ENCODE data around the gene NHLRC4.

NHLRC4 gene

GRCh38 chr16:568401-569258 lies 1.8 kb downstream of the NHLRC4 start:
- no peak for DNase-seq

DNA sequence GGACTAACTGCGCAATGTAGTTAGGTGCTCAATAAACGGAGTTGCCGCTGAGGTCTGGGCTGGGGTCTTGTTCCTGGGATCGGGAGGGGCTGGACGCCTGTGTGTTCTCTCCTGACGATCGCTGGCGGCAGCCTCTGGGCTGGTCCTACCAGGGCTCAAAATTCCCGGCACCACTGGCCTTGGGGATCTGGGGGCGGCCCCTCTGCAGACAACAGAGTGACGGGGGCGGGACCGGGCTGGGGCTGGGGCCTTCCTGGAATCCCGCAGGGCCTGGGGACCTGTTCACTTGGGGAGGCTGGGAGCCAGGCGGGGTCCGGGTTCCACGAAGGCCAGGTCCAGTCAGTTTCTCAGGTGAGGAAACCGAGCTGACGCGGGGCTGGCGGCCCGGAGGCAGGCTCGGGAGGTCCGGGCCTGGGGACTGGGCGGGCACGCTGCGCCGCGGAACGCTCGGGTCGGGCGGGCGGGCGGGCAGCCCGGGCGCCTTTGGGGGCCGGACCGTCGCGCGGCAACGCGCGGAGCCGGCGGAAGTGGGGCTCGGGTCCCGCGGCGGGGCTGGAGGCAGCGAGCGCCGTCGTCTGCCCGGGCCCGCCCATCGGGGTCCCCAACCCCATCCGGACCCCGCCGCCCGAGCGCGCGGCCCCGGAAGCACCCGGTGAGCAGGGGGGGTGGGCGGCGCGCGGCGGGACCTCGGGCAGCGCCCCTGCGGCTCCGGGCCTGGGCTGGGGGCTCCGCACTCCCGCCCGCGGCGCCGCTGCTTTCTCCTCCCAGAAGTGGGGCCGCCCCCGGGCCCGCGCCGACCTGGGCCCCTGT lies 2.8 kb downstream of the NHLRC4 start, which contains the start of gene PIGQ:
PIGQ (plus strand) TSS at position 524 of the 810 bp plus-strand sequence. CDS start 4,107 bp downstream, outside the sequence.
- DNase-seq, result peak; percentile 73

DNA sequence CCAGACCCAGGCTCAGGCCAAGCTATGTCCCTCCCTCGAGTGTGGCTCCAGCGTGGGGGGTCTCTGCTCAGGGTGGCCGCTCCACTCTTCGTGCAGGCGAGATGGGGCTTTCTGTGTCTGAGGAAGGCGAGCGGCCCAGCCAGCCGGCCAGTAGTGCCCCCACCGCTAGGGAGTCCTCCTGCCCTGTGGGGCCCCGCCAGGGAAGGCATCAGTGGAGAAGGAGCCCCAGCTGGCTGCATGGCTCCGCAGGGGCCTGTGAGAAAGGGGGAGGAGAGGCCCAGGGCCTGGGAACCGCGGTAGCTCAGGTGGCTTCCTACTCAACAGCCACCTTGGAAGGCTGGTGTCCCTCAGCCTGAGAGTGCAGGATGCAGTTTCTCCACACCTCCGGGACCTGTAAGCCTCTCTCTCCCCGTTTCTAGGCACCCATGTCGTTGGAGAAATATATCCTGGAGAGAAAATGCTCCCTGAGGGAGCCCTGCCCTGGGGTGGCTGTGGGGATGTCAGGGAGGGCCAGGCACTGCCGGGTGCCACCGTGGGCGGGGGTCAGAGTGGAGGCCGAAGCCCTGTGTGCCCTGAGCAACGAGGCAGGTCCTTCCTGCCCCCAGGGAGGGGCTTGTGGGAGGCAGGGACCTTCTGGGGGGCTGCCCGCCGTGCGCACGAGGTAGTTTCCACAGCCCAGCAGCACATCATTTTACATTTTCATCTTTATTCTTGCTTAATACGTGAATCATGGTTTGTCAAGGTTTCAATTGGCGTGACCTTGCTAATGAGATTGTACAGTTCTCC lies 6.3 kb downstream of the NHLRC4 start:
- no peak for DNase-seq

GRCh38 chr16:574021-574760 lies 7.4 kb downstream of the NHLRC4 start:
- no peak for DNase-seq

GRCh38 chr16:575354-576196 lies 8.8 kb downstream of the NHLRC4 start:
- DNase-seq, result no peak

- DNase-seq, result no peak
These were observed 9.5 kb downstream of the NHLRC4 start for GRCh38 chr16:576197-576822.

GRCh38 chr16:576823-577201 lies 10.0 kb downstream of the NHLRC4 start:
- DNase-seq, result no peak

GRCh38 chr16:577796-578195 lies 11.0 kb downstream of the NHLRC4 start:
- no peak for DNase-seq

DNA sequence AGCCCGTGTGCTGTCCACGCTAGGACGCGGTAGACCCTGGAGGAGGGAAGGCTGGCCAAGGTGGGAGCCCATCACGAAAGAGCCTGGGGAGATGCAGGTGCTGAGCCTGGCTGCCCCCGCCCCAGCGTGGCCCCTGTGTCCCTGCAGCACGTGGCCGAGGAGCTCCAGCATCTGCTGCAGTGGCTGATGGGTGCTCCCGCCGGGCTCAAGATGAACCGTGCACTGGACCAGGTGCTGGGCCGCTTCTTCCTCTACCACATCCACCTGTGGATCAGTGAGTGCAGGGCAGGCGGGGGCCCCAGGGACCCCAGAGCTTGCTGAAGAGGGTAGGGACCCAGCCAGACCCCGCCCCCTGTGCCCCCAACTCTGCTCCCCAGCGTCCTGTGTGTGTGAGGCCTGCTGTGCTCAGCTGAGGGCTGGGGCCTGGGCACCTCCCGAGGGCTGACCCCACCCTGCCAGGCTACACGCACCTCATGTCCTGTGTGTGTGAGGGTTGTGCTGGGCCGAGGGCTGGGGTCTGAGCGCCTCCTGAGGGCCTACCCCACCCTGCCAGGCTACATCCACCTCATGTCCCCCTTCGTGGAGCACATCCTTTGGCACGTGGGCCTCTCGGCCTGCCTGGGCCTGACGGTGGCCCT lies 11.5 kb downstream of the NHLRC4 start:
- no peak for DNase-seq

GRCh38 chr16:578870-579405 lies 12.1 kb downstream of the NHLRC4 start:
- DNase-seq, result peak; percentile 26

DNA sequence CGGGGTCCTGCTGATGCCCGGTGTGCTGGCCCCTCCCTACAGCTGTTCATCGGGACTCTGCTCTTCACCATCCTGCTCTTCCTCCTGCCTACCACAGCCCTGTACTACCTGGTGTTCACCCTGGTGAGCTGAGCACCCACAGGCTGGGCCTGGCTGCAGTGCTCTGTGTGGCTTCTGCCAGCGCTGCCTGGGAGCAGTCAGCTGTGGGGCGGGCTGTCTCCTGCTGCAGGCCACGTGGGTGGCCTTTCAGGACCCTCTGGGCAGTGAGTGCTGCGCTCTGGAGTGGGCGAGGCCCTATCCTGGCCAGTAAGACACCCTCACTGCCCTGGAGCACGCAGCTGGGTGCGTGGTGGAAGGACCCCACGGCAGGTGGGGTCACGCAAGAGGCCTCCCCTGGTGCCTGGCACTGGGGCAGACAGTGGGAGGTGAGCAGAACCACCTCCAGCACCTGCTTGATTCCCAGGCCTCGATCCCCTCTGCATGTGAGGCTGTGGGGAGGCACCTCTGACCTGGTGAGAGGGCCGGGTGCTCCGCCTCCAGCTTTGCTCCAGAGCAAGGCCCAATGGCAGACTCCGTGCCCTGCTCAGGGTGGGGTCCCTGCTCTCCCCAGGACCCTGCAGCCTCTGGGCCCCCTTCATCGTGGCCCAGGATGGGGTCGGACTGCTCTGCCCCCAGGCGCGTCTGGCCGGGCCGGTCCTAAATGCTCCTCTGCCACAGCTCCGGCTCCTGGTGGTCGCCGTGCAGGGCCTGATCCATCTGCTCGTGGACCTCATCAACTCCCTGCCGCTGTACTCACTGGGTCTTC lies 13.5 kb downstream of the NHLRC4 start:
- no peak for DNase-seq

GRCh38 chr16:580946-581498 lies 14.2 kb downstream of the NHLRC4 start:
- DNase-seq, result no peak

- no peak for DNase-seq
These were observed 15.4 kb downstream of the NHLRC4 start for GRCh38 chr16:582218-582613.

DNA sequence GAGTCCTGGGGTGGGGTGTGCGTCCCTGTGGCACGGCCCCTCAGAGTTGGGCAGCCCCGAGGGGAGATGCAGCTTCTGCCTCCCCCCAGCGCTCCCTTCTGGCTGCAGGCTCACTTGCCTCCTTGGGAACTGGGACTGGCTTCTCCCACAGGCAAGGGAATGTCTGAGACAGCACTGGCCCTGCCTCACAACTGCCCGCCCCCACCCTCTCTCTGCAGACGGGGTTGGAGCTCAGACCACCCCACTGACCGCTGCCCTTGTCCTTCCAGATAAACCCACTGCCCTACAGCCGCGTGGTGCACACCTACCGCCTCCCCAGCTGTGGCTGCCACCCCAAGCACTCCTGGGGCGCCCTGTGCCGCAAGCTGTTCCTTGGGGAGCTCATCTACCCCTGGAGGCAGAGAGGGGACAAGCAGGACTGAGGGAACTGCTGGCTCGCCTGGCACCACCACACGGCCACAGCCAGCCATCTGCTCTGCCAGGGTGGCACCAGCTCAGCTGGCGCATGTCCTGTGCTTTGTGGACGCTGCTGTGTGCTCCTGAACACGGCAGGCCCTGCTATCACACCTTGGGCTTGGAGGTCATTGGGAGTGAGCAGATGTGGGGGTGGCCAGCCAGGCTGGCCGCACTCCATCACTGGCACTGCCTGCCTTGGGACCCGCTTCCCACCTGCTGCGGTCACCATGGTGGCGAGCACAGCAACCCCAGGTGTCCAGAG lies 16.0 kb downstream of the NHLRC4 start:
- no peak for DNase-seq

- no peak for DNase-seq
These were observed 16.6 kb downstream of the NHLRC4 start for GRCh38 chr16:583470-583814.

GRCh38 chr16:583815-584591 lies 17.2 kb downstream of the NHLRC4 start:
- no peak for DNase-seq

GRCh38 chr16:585351-585750 lies 18.5 kb downstream of the NHLRC4 start:
- peak; percentile 62 for DNase-seq

All from NCI-H146 (cell line).